Hepatocyte (in vitro differentiated cells): Measurements from ENCODE around the gene C10orf67.

Experiments
- EZH2 ChIP-seq: fragments of 200-600 bp; sonication (generic); IDR thresholded peaks from 2 replicates; pipeline ENCODE4 v1.6.1; 2016; ENCODE audit warnings: antibody characterized with exemption, mild to moderate bottlenecking, borderline replicate concordance
- EZH2phosphoT487 ChIP-seq: fragments of 200-600 bp; sonication (generic); IDR thresholded peaks from one replicate; pipeline ENCODE4 v1.6.1; 2018; ENCODE audit warnings: antibody characterized with exemption, mild to moderate bottlenecking, low read depth, moderate library complexity; ENCODE audit not compliant: unreplicated experiment, severe bottlenecking
- TF ChIP-seq, protein P1 (sequence below): fragments of 200-600 bp; sonication (generic); IDR thresholded peaks from 2 replicates; pipeline ENCODE4 v1.5.1; 2016; ENCODE audit warnings: antibody characterized with exemption, mild to moderate bottlenecking; ENCODE audit not compliant: poor library complexity

- TF ChIP-seq, protein P1, sequence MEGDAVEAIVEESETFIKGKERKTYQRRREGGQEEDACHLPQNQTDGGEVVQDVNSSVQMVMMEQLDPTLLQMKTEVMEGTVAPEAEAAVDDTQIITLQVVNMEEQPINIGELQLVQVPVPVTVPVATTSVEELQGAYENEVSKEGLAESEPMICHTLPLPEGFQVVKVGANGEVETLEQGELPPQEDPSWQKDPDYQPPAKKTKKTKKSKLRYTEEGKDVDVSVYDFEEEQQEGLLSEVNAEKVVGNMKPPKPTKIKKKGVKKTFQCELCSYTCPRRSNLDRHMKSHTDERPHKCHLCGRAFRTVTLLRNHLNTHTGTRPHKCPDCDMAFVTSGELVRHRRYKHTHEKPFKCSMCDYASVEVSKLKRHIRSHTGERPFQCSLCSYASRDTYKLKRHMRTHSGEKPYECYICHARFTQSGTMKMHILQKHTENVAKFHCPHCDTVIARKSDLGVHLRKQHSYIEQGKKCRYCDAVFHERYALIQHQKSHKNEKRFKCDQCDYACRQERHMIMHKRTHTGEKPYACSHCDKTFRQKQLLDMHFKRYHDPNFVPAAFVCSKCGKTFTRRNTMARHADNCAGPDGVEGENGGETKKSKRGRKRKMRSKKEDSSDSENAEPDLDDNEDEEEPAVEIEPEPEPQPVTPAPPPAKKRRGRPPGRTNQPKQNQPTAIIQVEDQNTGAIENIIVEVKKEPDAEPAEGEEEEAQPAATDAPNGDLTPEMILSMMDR: no peak
- TF ChIP-seq EZH2: no peak
- no peak for TF ChIP-seq EZH2phosphoT487
Observed at GRCh38 chr10:23197416-23197861, 147.2 kb downstream of the C10orf67 start.
